ENCODE results near the gene KRTAP5-4.
A peak's percentile ranks its signal among the peaks of the same experiment; 100 is the strongest.

KRTAP5-4 gene

GRCh38 chr11:1644601-1645356, 22.8 kb upstream of the KRTAP5-4 start:
- TF ChIP-seq CTCF (IDR thresholded peaks at IDR 0.05) (no peak), ZFX (IDR thresholded peaks at IDR 0.05; ENCODE audit: borderline replicate concordance) (no peak)
- H3K27ac ChIP-seq = no peak overlapping the region

- no peak overlapping the region for H3K27ac ChIP-seq
- TF ChIP-seq ZFX (IDR thresholded peaks at IDR 0.05; ENCODE audit: borderline replicate concordance) (no peak), CTCF (IDR thresholded peaks at IDR 0.05) (no peak)
Observed at GRCh38 chr11:1643146-1643690, 21.3 kb upstream of the KRTAP5-4 start.

GRCh38 chr11:1642288-1643145, 20.6 kb upstream of the KRTAP5-4 start:
- TF ChIP-seq CTCF (IDR thresholded peaks at IDR 0.05) (no peak), ZFX (IDR thresholded peaks at IDR 0.05; ENCODE audit: borderline replicate concordance) (no peak)
- no peak overlapping the region for H3K27ac ChIP-seq

GRCh38 chr11:1641096-1641495, 19.2 kb upstream of the KRTAP5-4 start:
- H3K27ac ChIP-seq = no peak overlapping the region
- TF ChIP-seq CTCF (IDR thresholded peaks at IDR 0.05) = no peak

GRCh38 chr11:1640076-1640946, 18.4 kb upstream of the KRTAP5-4 start:
- TF ChIP-seq ZFX (IDR thresholded peaks at IDR 0.05; ENCODE audit: borderline replicate concordance) (no peak), CTCF (IDR thresholded peaks at IDR 0.05) (peak; percentile 96)
- no peak overlapping the region for H3K27ac ChIP-seq

- TF ChIP-seq CTCF (IDR thresholded peaks at IDR 0.05) (no peak), ZFX (IDR thresholded peaks at IDR 0.05; ENCODE audit: borderline replicate concordance) (no peak)
- no peak overlapping the region for H3K27ac ChIP-seq
Observed at GRCh38 chr11:1639666-1640065, 17.7 kb upstream of the KRTAP5-4 start.
